Spleen (tissue), 3 donors: ENCODE measurements around the gene LRRC28.

Source experiments
- POLR2A ChIP-seq, 3 donors: fragments of 450-650 bp; IDR thresholded peaks; one replicate each; pipeline ENCODE4 v1.5.1; 2017; ENCODE audit warnings: antibody characterized with exemption in 3 of 3, mild to moderate bottlenecking in 1 of 3
- POLR2AphosphoS5 ChIP-seq, 3 donors: sonication (generic); formaldehyde crosslinking; IDR thresholded peaks; one replicate each; pipeline ENCODE4 v1.5.1; 2017; ENCODE audit warnings: antibody characterized with exemption in 3 of 3

DNA sequence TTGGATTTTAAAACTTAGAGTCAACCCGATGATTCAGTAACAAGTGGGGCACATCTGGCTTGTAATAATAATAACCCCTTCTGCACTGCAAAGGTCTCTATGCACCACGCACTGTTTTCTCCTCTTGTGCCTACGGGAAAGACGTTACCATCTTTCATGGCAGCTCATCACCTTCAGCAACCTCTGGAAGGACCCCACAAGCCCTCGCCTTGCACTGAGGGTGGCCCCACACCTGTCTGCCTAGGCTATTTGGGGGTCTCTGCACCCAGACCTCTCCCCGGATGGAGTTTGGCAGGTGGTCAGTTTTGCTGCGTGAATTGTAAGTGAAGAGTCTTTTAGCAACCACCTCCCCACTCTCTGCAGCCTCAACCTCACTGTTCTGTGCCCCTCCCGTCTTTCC lies 175.9 kb downstream of the LRRC28 start:
- TF ChIP-seq POLR2AphosphoS5 (IDR thresholded peaks at IDR 0.05) (no peak), POLR2A (IDR thresholded peaks at IDR 0.05) (no peak)
